Activated CD8-positive, alpha-beta memory T cell treated with anti-CD3 and anti-CD28 coated beads for 24 hours (primary cell): ENCODE results near the gene CDADC1.
"Not testable (repeated sequence)": the region's sequence is repeated elsewhere in the genome, so short reads cannot be mapped to it uniquely, and the experiment has no call there.

Source experiments
- DNase-seq: peaks from one replicate; pipeline ENCODE4 v3.0.0-alpha.2; 2020

CDADC1 gene

DNA sequence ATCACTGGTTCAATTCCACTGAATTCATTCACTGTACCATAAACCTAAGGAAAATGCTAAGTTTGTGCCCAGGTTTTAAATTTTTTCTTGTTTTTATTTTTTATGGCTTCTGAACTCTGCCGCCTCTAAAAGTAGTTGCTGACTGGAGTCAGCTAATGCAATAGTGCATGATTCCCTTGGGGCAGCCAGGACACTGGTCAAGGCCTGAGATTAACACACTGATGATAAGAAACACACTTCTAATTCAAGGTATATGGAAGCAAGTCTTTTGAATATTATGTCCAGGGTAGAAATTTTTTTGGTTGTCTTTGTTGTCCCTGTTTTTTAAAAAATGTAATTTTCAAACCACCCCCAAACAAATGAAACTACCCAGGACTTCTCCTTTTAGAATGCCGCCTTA, 72.2 kb downstream of the CDADC1 start:
- DNase-seq: no peak

DNA sequence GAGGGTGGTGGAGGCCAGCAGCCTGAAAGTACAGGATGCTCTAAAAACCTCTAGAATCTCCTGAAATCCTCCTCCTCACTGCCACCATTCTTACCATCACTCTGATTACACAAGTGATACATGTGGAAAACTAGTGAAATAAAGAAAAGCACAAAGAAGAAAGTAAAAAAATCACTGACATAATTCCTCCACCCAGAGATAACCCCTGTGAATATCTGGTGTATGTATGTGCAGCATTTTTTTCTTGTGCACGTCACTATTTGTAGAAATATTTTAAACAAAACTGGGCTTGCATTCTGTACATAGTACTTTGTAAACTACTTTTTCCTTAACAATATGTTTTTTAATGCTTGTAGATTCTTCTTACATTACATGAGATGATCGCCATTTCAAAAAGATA, 73.2 kb downstream of the CDADC1 start:
- DNase-seq: no peak

DNA sequence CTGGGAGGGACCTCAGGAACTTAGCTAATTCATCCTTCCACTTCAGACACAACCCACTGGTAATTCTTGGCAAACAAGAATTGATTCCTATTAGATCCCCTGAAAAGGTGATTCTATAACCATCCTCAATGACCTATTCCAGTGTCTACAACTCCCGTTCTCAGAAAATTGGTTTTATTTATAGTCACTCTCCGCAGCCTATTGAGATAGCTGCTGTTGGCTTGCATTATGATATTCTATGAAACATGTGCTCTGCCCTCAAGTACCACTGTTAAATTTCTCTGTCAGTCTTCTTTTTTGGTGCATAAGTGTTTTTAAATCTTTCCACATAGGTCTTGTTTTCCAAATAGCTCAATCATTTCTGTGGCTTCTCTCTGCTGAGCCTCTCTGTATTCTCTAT, 75.0 kb downstream of the CDADC1 start:
- no peak for DNase-seq

DNA sequence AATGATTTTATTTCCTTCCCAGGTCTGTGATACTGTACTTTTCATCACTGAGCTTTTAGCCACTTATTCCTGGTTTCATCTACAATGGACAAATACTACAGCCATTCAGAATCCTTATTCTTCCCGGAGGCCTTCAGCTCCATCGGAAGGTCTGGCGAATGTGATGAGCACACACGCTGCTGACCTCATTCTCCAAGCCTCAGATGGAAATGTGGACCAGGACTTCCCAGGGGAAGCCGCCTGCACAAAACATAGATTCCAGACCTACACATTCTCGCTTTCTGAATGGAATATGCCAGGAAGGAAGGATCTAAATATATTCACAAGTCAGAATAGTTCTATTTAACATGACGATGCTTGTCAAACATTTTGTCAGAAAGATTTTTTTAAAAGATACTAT, 75.6 kb downstream of the CDADC1 start:
- no peak for DNase-seq

DNA sequence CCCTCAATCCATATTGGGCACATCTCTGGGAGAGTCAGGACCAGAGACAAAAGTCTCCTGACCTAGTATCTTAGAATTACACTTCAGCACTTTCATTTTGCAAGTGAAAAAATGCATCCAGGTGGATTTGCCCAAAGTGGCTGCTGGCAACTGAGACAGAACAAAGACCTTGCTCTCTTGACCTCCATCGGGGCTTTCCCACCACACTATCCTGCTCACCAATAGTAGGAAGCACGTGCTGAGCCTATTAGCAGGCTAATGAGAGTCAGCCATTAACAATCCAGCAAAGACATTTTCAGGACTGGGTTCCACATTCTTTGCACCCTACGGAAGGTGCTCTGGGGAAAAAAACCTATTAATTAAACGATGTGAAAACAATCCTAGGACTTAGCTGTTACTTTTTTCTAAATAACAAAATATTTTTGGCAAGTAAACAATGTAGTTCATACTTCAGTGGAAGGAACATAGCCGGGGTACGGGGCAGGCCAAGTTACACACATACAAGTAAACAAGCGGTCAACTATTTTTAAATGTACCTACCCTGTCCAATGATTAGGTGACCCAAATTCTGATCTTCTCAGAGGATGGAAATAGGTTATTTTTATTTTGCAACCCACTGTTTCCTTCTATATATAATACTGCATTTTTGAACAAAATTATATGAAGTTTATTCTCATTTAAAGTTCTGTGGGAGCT, 78.6 kb downstream of the CDADC1 start:
- no peak for DNase-seq

DNA sequence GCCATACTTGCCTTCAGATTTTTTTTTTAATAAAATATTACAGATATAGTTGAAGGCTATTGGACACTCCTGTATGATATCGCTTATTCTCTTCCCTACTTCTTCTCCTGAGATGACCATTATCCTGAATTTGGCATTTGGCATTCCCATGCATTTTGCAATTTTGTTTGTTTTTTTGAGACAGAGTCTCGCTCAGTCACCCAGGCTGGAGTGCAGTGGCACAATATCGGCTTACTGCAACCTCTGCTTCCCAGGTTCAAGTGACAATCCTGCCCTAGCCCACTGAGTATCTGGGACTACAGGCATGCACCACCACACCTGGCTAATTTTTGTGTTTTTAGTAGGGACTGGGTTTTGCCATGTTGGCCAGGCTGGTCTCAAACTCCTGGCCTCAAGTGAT, 79.4 kb downstream of the CDADC1 start:
- DNase-seq: not testable (repeated sequence)

DNA sequence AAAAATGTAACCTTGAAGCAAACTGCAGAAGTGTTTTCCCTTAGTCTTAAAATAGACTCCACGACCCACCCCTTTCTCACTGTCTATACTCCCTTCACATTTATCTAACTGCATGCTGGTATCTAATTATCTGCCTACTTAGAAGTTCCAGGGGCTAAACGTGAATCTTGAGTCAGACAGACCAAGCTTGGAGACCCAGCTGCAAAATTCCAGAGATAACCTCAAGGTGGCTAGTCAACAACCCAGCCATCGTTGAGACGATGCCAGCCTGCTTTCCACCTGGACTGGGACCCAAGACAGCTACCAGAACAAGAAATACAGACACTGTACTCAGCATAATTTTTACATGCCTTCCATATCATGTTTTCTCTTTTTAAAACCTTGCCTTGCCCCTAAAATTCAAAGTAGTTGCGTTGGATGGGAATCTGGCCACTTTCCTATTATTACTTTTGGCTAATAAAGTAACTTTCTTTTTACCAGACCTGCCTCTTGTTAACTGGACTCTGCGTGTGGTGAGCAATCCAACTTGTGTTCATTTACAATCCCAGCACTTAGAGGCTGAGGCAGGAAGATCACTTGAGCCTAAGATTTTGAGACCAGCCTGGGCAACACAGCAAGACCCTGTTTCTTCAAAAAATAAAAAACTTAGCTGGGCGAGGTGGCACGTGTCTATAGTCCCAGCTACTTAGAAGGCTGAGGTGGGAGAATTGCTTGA, 82.3 kb downstream of the CDADC1 start:
- no peak for DNase-seq

DNA sequence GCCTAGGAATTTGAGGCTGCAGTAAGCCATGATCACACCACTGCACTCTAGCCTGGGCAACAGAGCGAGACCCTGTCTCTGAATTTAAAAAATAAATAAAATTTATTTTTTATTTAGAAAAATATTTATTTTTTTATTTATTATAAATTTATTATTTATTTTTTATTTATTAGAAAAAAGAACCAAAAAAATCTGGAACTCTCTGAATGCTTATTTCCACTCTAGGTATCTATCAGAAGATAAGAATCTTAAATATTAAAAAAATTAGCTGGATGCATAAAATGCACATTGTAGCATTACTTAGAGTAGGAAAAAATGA, 82.8 kb downstream of the CDADC1 start:
- DNase-seq: no peak

DNA sequence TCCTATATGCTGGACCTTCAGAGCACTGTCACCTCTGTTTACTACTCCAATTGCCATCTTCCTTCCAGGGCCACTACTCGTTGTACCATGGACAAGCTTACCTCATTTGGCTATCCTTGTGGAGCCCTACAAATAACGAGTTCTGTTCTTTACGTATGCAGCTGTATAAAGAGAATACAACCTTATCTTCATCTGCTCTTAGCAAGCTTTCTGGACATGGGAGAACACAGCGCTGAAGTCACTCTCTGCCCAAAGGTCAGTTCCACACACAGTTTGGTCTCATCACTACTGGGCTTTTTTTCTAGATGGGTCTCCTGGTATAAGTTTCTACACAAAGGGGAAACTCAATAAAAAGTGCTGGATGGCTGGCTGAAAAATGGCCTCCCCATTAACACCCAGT, 88.9 kb downstream of the CDADC1 start:
- no peak for DNase-seq

DNA sequence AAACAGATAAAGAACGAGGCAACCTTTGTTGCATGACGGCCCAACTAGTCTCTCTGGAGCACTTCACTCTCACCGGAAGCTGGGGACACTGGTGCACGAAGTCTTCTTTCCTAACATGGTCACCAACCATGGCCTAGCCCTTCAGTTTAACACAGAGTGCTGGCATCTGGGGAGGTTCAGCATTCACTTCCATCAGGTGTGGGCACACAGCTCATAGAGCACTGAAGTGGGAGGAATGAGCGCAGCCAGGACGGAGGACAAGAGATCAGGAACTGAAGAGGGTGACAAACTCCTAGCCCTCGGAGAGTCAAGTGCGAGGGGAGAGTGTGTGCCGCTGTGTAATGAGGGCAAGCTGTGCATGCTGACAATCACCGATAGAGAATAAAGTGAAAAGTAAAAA, 92.4 kb downstream of the CDADC1 start:
- DNase-seq: no peak

DNA sequence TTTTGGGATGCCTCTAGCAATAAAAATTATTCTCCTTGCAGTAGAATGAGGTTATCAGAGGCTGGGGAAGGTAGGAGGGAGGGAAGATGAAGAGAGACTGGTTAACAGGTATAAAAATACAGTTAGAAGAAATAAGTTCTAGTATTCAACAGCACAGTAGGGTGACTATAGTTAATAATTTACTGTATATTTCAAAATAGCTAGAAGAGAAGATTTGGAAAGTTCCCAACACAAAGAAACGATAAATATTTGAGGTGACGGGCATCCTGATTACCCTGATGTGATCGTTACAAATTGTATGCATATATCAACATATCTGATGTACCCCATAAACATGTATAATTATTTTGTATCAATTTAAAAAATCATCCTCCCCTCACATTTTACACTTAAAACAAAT, 93.8 kb downstream of the CDADC1 start:
- DNase-seq: no peak

DNA sequence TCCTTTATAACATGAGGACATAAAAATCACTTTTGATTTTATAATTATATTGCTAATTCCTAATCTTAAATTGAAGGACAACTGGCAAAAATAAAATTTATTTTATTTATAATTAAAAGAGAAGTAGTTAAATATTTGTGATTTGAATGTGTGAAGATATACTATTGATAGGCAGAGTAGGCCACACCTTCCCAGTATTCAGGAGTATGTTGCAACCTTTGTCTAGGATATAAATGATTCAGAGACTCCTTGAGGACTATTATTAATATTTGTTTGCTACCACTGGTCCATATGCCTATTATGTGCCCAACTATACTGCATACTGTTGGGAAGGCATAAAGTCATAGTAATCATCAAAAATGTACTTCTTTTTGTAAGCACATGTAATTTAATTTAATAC, 94.2 kb downstream of the CDADC1 start:
- DNase-seq: no peak

DNA sequence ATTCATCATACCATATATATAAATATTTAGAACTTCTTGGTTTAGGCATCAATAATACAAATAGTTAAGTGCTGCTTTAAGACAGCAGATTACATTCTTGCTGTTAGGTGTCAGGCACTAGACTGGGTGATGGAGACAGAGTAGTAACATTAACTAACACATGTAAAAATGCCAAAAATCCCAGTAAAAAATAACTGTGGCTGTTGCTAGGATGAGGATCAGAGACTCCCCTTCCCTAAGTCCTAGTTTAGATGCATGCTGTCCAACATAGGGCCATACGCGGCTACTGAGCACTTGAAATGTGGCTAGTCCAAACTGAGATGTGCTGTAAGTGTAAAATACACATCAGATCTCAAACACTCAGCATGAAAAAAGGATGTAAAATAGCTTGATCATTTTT, 94.7 kb downstream of the CDADC1 start:
- no peak for DNase-seq
